ENCODE measurements around the gene SART3.
"Not testable (repeated sequence)": the region's sequence is repeated elsewhere in the genome, so short reads cannot be mapped to it uniquely, and the experiment has no call there.

The SART3 gene

GRCh38 chr12:108563136-108563803 is 2.3 kb upstream of the SART3 start:
- DNase-seq, result peak; percentile 89

GRCh38 chr12:108562348-108563135 is 1.6 kb upstream of the SART3 start, which contains the start of gene ISCU:
ISCU (plus strand) TSS chr12:108562596; CDS start chr12:108562623, 27 bp downstream.
- peak; percentile 100 for DNase-seq

GRCh38 chr12:108561852-108562347 is 927 bp upstream of the SART3 start:
- peak; percentile 13 for DNase-seq

- no peak for DNase-seq
Observed at GRCh38 chr12:108560321-108560721, 652 bp downstream of the SART3 start.

- no peak for DNase-seq
Observed at GRCh38 chr12:108559748-108560147, 1.2 kb downstream of the SART3 start.

- no peak for DNase-seq
Observed at GRCh38 chr12:108559007-108559655, 1.8 kb downstream of the SART3 start.

- DNase-seq, result not testable (repeated sequence)
Observed at GRCh38 chr12:108555383-108555782, 5.6 kb downstream of the SART3 start.

- DNase-seq, result no peak
Observed at GRCh38 chr12:108553799-108554198, 7.2 kb downstream of the SART3 start.

- no peak for DNase-seq
Observed at GRCh38 chr12:108551535-108551934, 9.4 kb downstream of the SART3 start.

- DNase-seq, result no peak
Observed at GRCh38 chr12:108548954-108549521, 11.9 kb downstream of the SART3 start.

GRCh38 chr12:108547686-108548085 is 13.3 kb downstream of the SART3 start:
- DNase-seq, result no peak

GRCh38 chr12:108543652-108544051 is 17.3 kb downstream of the SART3 start:
- DNase-seq, result no peak

- DNase-seq, result no peak
Observed at GRCh38 chr12:108542320-108542719, 18.7 kb downstream of the SART3 start.

GRCh38 chr12:108538616-108539195 is 22.3 kb downstream of the SART3 start:
- no peak for DNase-seq

- no peak for DNase-seq
Observed at GRCh38 chr12:108538146-108538545, 22.8 kb downstream of the SART3 start.

GRCh38 chr12:108531929-108532848 is 28.8 kb downstream of the SART3 start:
- no peak for DNase-seq

- DNase-seq, result no peak
Observed at GRCh38 chr12:108530161-108530560, 30.8 kb downstream of the SART3 start.

GRCh38 chr12:108527166-108527496 is 33.8 kb downstream of the SART3 start:
- no peak for DNase-seq

- no peak for DNase-seq
Observed at GRCh38 chr12:108526482-108527165, 34.3 kb downstream of the SART3 start.

- no peak for DNase-seq
Observed at GRCh38 chr12:108525681-108526080, 35.3 kb downstream of the SART3 start.

- no peak for DNase-seq
Observed at GRCh38 chr12:108523365-108523764, 37.6 kb downstream of the SART3 start.
